Panc1 (cell line): ENCODE data around the gene SLCO4A1.

Source experiments
- CTCF ChIP-seq: fragments of 450-650 bp; IDR thresholded peaks from 2 replicates; pipeline ENCODE4 v1.5.1; 2017; ENCODE audit warnings: mild to moderate bottlenecking
- POLR2AphosphoS5 ChIP-seq: IDR thresholded peaks from 2 replicates; pipeline ENCODE4 v1.6.1; 2012; ENCODE audit warnings: mild to moderate bottlenecking, low read depth, low read length, moderate library complexity
- REST ChIP-seq, 2 experiments: IDR thresholded peaks; 2 replicates each; pipeline ENCODE4 v1.6.1; 2011 to 2012; ENCODE audit warnings: low read depth in 2 of 2, control low read depth in 1 of 2, low read length in 1 of 2, mild to moderate bottlenecking in 1 of 2, moderate library complexity in 1 of 2; ENCODE audit not compliant: insufficient read depth in 1 of 2
- SIN3A ChIP-seq: IDR thresholded peaks from 2 replicates; pipeline ENCODE4 v1.6.1; 2012; ENCODE audit warnings: low read depth, mild to moderate bottlenecking, low read length, moderate library complexity, borderline replicate concordance; ENCODE audit not compliant: insufficient read depth
- TCF7L2 ChIP-seq: IDR thresholded peaks from 2 replicates; pipeline ENCODE4 v1.6.1; 2011; ENCODE audit warnings: mild to moderate bottlenecking, low read depth, low read length, inconsistent platforms

- TF ChIP-seq CTCF (no peak), TCF7L2 (no peak), POLR2AphosphoS5 (no peak), REST (IDR thresholded peaks at IDR 0.05; ENCODE audit: insufficient read depth in 1 of 2, low read depth in 2 of 2, low read length in 1 of 2) (no peak), SIN3A (no peak)
Measured at GRCh38 chr20:62663145-62664018, 21.1 kb downstream of the SLCO4A1 start.
